Mucosa of rectum (tissue), 2 donors: ENCODE data around the gene GSKIP.
"Not testable (repeated sequence)": the region's sequence is repeated elsewhere in the genome, so short reads cannot be mapped to it uniquely, and the experiment has no call there.

Source experiments
- H3K27ac ChIP-seq, 2 donors: one replicate each; pipeline ENCODE4 v1.7.0; 2013; ENCODE audit warnings: inconsistent platforms in 2 of 2, low read depth in 2 of 2, low read length in 2 of 2
- H3K27me3 ChIP-seq, 2 donors: one replicate each; pipeline ENCODE4 v1.7.0; 2013; ENCODE audit warnings: low read length in 2 of 2; ENCODE audit not compliant: control insufficient read depth in 2 of 2, insufficient read depth in 2 of 2
- H3K36me3 ChIP-seq, 2 donors: one replicate each; pipeline ENCODE4 v1.7.0; 2013; ENCODE audit warnings: low read length in 2 of 2; ENCODE audit not compliant: control insufficient read depth in 2 of 2, insufficient read depth in 2 of 2
- H3K4me1 ChIP-seq, 2 donors: one replicate each; pipeline ENCODE4 v1.7.0; 2013; ENCODE audit warnings: low read length in 2 of 2, mild to moderate bottlenecking in 1 of 2; ENCODE audit not compliant: control insufficient read depth in 2 of 2, insufficient read depth in 2 of 2
- H3K4me3 ChIP-seq, 2 donors: one replicate each; pipeline ENCODE4 v1.7.0; 2013; ENCODE audit warnings: low read length in 2 of 2
- H3K9ac ChIP-seq, 2 donors: one replicate each; pipeline ENCODE4 v1.7.0; 2013; ENCODE audit warnings: low read length in 2 of 2, low read depth in 1 of 2, mild to moderate bottlenecking in 1 of 2
- H3K9me3 ChIP-seq, 2 donors: one replicate each; pipeline ENCODE4 v1.7.0; 2013; ENCODE audit warnings: low read length in 2 of 2; ENCODE audit not compliant: control insufficient read depth in 2 of 2
- donor health status: healthy.
- donor health status: Normal muscosa, but diverticular disease.

The GSKIP gene

GRCh38 chr14:96362965-96363750 is at the start of gene GSKIP, which contains the start of gene ATG2B:
GSKIP (plus strand) TSS chr14:96363526; CDS start chr14:96382248, 18,722 bp downstream.
ATG2B (minus strand) TSS chr14:96363341; CDS start chr14:96362976, 365 bp downstream.
- peak within 1 kb of the TSS; percentile 97 to 98 for H3K27ac ChIP-seq
- no peaks in the 10 kb centered on the region for H3K27me3 ChIP-seq
- H3K4me1 ChIP-seq = peaks cover 13 to 31% of the 10 kb centered on the region in 2 donors
- H3K36me3 ChIP-seq = no peaks in the 10 kb centered on the region
- peak within 1 kb of the TSS; percentile 79 to 96 for H3K4me3 ChIP-seq
- H3K9ac ChIP-seq = peak within 1 kb of the TSS; percentile 90 to 96
- H3K9me3 ChIP-seq = no peaks in the 10 kb centered on the region

- no peak overlapping the region for H3K4me3 ChIP-seq
- H3K36me3 ChIP-seq = peaks cover 35 to 40% of the 10 kb centered on the region in 2 donors
- no peak overlapping the region for H3K27ac ChIP-seq
Observed at GRCh38 chr14:96316087-96316486, 47.2 kb upstream of the GSKIP start.

GRCh38 chr14:96318836-96319235 is 44.5 kb upstream of the GSKIP start:
- Histone ChIP-seq H3K27me3 (no peaks in the 10 kb centered on the region), H3K27ac (no peak overlapping the region), H3K4me3 (no peak overlapping the region), H3K36me3 (peaks cover 48 to 59% of the 10 kb centered on the region in 2 donors), H3K9ac (peak overlapping the region in 1 of 2 donors; percentile 7), H3K4me1 (no peaks in the 10 kb centered on the region), H3K9me3 (no peaks in the 10 kb centered on the region)

More at GRCh38 chr14:96316087-96316486, 47.2 kb upstream of the GSKIP start:
- Histone ChIP-seq H3K4me1 (no peaks in the 10 kb centered on the region), H3K27me3 (no peaks in the 10 kb centered on the region), H3K9ac (no peak overlapping the region), H3K9me3 (no peaks in the 10 kb centered on the region)

- Histone ChIP-seq H3K27me3 (no peaks in the 10 kb centered on the region), H3K9me3 (no peaks in the 10 kb centered on the region), H3K27ac (no peak overlapping the region), H3K9ac (no peak overlapping the region), H3K36me3 (peaks cover 49 to 53% of the 10 kb centered on the region in 2 donors), H3K4me3 (no peak overlapping the region), H3K4me1 (no peaks in the 10 kb centered on the region)
Observed at GRCh38 chr14:96320605-96321004, 42.7 kb upstream of the GSKIP start.

- Histone ChIP-seq H3K9me3 (no peaks in the 10 kb centered on the region), H3K27ac (no peak overlapping the region), H3K9ac (no peak overlapping the region), H3K36me3 (peaks cover 30 to 34% of the 10 kb centered on the region in 2 donors), H3K27me3 (no peaks in the 10 kb centered on the region), H3K4me3 (no peak overlapping the region), H3K4me1 (no peaks in the 10 kb centered on the region)
Observed at GRCh38 chr14:96324219-96324618, 39.1 kb upstream of the GSKIP start.

GRCh38 chr14:96338551-96338950 is 24.8 kb upstream of the GSKIP start:
- Histone ChIP-seq H3K4me3 (no peak overlapping the region), H3K9me3 (no peaks in the 10 kb centered on the region), H3K36me3 (peaks cover 5 to 18% of the 10 kb centered on the region in 2 donors), H3K9ac (no peak overlapping the region), H3K27ac (no peak overlapping the region), H3K4me1 (no peaks in the 10 kb centered on the region), H3K27me3 (no peaks in the 10 kb centered on the region)

GRCh38 chr14:96341323-96341722 is 22.0 kb upstream of the GSKIP start:
- H3K36me3 ChIP-seq = peaks cover 8 to 15% of the 10 kb centered on the region in 2 donors

GRCh38 chr14:96345669-96346068 is 17.7 kb upstream of the GSKIP start:
- H3K9ac ChIP-seq = no peak overlapping the region
- no peaks in the 10 kb centered on the region for H3K9me3 ChIP-seq
- H3K36me3 ChIP-seq = peaks cover 2 to 6% of the 10 kb centered on the region in 2 donors
- H3K27ac ChIP-seq = no peak overlapping the region
- no peaks in the 10 kb centered on the region for H3K4me1 ChIP-seq
- H3K4me3 ChIP-seq = no peak overlapping the region
- H3K27me3 ChIP-seq = no peaks in the 10 kb centered on the region

More at GRCh38 chr14:96341323-96341722, 22.0 kb upstream of the GSKIP start:
- H3K4me3 ChIP-seq = no peak overlapping the region
- H3K27me3 ChIP-seq = no peaks in the 10 kb centered on the region
- H3K4me1 ChIP-seq = no peaks in the 10 kb centered on the region
- no peak overlapping the region for H3K27ac ChIP-seq
- H3K9ac ChIP-seq = no peak overlapping the region
- H3K9me3 ChIP-seq = no peaks in the 10 kb centered on the region

- H3K9ac ChIP-seq = not testable (repeated sequence)
Observed at GRCh38 chr14:96347957-96348356, 15.4 kb upstream of the GSKIP start.

GRCh38 chr14:96349286-96350075 is 13.8 kb upstream of the GSKIP start:
- no peak overlapping the region for H3K9ac ChIP-seq
- H3K27ac ChIP-seq = no peak overlapping the region
- no peaks in the 10 kb centered on the region for H3K36me3 ChIP-seq
- H3K9me3 ChIP-seq = no peaks in the 10 kb centered on the region
- no peaks in the 10 kb centered on the region for H3K4me1 ChIP-seq
- no peaks in the 10 kb centered on the region for H3K27me3 ChIP-seq
- H3K4me3 ChIP-seq = no peak overlapping the region

More at GRCh38 chr14:96347957-96348356, 15.4 kb upstream of the GSKIP start:
- H3K9me3 ChIP-seq, H3K4me1 ChIP-seq, H3K4me3 ChIP-seq, H3K27ac ChIP-seq, H3K36me3 ChIP-seq, H3K27me3 ChIP-seq: not testable (repeated sequence)
